GM10847 (cell line): Measurements from ENCODE around the gene SNRNP200.
A peak's percentile ranks its signal among the peaks of the same experiment; 100 is the strongest.

ENCODE experiments used
- POLR2A ChIP-seq: IDR thresholded peaks from 2 replicates; pipeline ENCODE4 v1.6.1; 2011; ENCODE audit not compliant: insufficient read length; ENCODE audit errors: extremely low read depth

Gene SNRNP200

DNA sequence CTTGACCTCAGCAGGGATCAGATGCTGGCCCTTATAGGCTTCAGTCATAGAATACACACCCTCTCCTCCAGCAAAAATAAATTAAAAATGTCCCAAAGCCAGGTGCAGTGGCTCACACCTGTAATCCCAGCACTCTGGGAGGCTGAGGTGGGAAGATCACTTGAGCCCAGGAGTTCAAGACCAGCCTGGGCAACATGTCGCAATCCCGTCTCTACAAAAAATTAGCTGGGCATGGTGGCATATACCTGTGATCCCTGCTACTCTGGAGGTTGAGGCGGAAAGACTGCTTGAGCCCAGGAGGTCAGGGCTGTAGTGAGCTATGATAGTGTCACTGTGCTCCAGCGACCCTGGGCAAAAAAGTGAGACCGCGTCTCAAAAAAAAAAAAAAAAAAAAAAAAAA lies 24.5 kb upstream of the SNRNP200 start:
- TF ChIP-seq POLR2A, result no peak

DNA sequence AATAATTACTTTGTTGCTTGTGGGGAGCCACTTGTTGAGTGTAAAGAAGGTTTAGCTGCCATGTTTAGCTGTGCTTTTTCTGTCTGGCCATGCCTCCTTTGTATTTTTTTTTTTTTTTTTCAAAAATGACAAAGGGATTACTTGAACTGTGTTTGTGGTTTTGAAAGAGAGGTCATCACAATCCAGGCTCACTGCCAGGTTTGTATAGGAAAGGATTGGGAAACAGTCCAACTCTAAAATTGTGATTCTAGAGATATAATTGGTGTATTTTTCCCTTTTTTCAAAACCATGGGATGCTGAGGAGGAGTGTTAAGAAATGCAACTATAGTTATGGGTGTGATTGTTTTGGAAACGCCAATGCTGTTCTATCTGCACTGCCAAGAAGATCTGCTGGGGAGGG lies 24.1 kb upstream of the SNRNP200 start:
- no peak for TF ChIP-seq POLR2A

- no peak for TF ChIP-seq POLR2A
These were observed 21.9 kb upstream of the SNRNP200 start for GRCh38 chr2:96326990-96327820.

DNA sequence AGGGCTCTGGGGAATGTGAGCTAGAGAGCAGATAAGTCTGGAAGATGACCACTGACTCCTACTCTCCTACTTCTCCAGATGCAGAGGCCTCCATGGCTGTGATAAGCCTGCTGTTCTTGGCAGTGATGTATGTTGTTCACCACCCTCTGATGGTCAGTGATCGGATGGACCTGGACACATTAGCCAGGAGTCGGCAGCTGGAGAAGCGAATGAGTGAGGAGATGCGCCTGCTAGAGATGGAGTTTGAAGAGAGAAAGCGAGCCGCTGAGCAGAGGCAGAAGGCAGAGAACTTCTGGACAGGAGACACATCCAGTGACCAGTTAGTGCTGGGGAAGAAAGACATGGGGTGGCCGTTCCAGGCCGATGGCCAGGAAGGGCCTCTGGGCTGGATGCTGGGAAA lies 21.2 kb upstream of the SNRNP200 start:
- no peak for TF ChIP-seq POLR2A

GRCh38 chr2:96325884-96326255 lies 20.5 kb upstream of the SNRNP200 start:
- TF ChIP-seq POLR2A, result peak; percentile 37

GRCh38 chr2:96325041-96325883 lies 19.9 kb upstream of the SNRNP200 start, which contains the start of gene ITPRIPL1:
TSS of gene ITPRIPL1 (plus strand) at chr2:96325317. CDS start at chr2:96325840, 523 bp downstream.
- peak; percentile 38 for TF ChIP-seq POLR2A

GRCh38 chr2:96324721-96325040 lies 19.3 kb upstream of the SNRNP200 start:
- TF ChIP-seq POLR2A, result no peak

- no peak for TF ChIP-seq POLR2A
These were observed 18.5 kb upstream of the SNRNP200 start for GRCh38 chr2:96323849-96324248.

DNA sequence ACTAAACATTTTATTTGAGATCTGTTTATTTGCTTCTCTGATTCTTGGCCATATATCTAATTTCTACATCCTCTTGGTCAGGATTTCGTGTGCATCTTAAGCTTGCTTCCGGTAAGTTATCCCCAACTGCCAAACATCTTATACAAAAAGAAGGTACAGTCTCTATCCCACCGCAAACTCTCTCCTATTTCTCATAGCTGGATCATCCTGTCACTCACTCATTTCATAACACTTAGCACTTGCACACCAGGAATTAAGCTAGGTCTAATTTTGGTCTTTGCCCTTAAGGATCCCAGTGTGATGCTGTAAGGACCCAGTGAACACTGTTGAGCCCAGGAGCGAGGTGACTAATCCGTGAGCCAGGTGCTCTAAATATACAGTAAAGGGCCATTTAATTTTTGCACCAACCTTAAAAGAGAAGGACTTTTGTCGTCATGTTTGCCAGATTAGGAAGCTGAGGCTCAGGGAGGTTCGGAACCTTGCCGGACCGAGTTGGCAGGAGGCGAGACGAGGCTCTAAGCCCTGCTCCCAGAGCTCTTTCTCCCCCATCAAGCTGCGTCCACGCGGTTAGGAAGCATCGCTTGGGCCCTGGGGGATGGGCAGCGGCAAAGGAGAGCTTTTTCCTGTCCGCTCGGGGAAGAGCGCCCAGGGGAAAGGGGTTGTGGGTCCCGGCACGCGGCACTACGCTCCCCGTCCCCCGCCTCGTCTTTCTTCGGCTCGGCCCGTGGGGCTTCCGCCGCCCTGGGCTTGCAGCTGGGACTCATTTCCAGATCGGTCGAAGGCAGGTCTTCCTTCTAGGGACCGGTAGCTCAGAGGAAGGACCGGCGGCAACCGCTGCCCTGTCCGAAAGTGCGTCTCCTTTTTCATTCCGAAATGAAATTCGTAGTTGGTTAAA lies 15.6 kb upstream of the SNRNP200 start:
- TF ChIP-seq POLR2A, result no peak

- TF ChIP-seq POLR2A, result no peak
These were observed 15.0 kb upstream of the SNRNP200 start for GRCh38 chr2:96320326-96320725.

DNA sequence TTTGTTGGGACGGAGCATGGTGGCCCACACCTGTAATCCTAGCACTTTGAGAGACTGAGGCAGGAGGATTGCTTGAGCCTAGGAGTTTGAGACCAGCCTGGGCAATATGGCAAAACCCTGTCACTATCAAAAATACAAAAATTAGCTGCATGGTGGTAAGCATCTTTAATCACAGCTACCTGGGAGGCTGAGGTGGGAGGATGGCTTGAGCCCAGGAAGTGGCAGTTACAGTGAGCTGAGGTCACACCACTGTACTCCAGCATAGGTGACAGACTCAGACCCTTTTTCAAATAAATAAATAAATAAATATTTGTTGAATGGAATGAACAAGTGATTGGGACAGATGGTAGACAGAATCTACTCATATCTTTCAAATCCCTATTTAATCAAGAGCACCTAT lies 14.1 kb upstream of the SNRNP200 start:
- TF ChIP-seq POLR2A, result no peak

- no peak for TF ChIP-seq POLR2A
These were observed 13.4 kb upstream of the SNRNP200 start for GRCh38 chr2:96318723-96319122.

DNA sequence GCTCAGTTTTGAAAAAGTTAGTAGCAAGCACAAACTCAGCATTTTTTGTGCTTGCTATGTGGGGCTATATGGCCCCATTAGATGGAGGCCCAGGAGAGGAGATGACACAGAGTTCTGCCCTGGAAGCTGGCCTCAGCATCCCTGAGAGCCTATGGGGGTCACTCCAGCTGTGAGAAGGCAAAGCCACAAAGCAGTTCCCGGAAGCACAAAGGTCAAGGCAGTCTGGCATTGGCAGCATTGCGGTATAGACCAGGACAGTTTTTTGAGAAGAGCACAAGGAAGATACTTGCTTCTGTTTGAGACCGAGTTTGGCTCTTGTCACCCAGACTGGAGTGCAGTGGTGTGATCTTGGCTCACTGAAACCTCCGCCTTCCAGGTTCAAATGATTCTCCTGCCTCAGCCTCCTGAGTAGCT lies 12.2 kb upstream of the SNRNP200 start:
- TF ChIP-seq POLR2A, result no peak

- TF ChIP-seq POLR2A, result no peak
These were observed 11.7 kb upstream of the SNRNP200 start for GRCh38 chr2:96316999-96317398.

DNA sequence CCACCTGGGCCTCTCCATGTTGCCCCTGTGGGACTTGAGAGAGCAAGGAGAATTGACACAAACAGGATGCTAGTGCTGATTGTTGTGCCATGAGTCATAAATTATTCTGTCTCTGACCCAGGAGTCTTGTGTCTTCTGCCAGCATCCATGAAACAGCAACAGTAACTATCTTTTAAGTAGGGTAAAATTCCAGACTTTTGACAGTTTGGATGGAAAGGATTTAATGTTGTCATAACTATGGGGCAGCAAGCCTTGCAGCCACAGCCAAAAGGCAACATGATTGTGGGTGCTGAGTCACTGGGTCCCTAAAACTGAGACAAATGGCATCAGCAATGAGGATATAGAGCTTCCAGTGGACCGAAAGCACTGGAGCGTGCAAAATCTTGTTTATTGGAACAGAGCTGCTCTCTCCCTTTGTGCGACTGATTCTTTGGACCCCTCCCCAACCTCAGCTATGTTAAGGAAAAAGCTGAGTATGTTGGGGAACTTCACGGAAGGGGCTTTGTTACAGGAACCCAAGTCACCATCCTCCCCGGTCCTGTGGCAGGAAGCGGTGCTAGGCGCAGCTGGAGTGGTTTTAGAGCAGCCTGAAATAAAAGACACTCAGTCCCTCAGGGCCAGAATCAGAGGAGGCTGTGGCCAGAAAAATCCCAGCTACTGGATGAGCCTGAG lies 10.2 kb upstream of the SNRNP200 start:
- TF ChIP-seq POLR2A, result no peak

GRCh38 chr2:96315005-96315399 lies 9.7 kb upstream of the SNRNP200 start:
- no peak for TF ChIP-seq POLR2A
